NCI-H524 treated with DMSO at 0.1 percent for 48 hours (cell line): ENCODE data around the gene THY1.
"Not testable (repeated sequence)": the region's sequence is repeated elsewhere in the genome, so short reads cannot be mapped to it uniquely, and the experiment has no call there.

Experiments used
- DNase-seq: peaks from one replicate; lab custom pipeline; 2025; lab: John Stamatoyannopoulos, UW

THY1 gene

GRCh38 chr11:119445379-119445778 lies 22.4 kb upstream of the THY1 start:
- DNase-seq: no peak

- DNase-seq: no peak
Observed at GRCh38 chr11:119441898-119442243, 18.9 kb upstream of the THY1 start.

- no peak for DNase-seq
Observed at GRCh38 chr11:119438599-119438998, 15.6 kb upstream of the THY1 start.

GRCh38 chr11:119437521-119437920 lies 14.5 kb upstream of the THY1 start:
- not testable (repeated sequence) for DNase-seq

GRCh38 chr11:119436711-119437110 lies 13.7 kb upstream of the THY1 start:
- DNase-seq: no peak

- DNase-seq: no peak
Observed at GRCh38 chr11:119436093-119436492, 13.1 kb upstream of the THY1 start.

GRCh38 chr11:119434591-119435330 lies 11.8 kb upstream of the THY1 start:
- DNase-seq: no peak

GRCh38 chr11:119433358-119433725 lies 10.4 kb upstream of the THY1 start:
- DNase-seq: no peak

GRCh38 chr11:119432484-119433357 lies 9.7 kb upstream of the THY1 start:
- no peak for DNase-seq

- DNase-seq: no peak
Observed at GRCh38 chr11:119431523-119431922, 8.6 kb upstream of the THY1 start.

GRCh38 chr11:119427279-119427678 lies 4.3 kb upstream of the THY1 start:
- DNase-seq: no peak

GRCh38 chr11:119426142-119426541 lies 3.2 kb upstream of the THY1 start:
- DNase-seq: no peak

GRCh38 chr11:119424775-119425174 lies 1.8 kb upstream of the THY1 start:
- DNase-seq: no peak

GRCh38 chr11:119424276-119424675 lies 1.3 kb upstream of the THY1 start:
- no peak for DNase-seq

GRCh38 chr11:119423509-119424254 lies 710 bp upstream of the THY1 start:
- no peak for DNase-seq

- no peak for DNase-seq
Observed at GRCh38 chr11:119421941-119422808, 797 bp downstream of the THY1 start.

- DNase-seq: no peak
Observed at GRCh38 chr11:119421351-119421750, 1.6 kb downstream of the THY1 start.

- DNase-seq: no peak
Observed at GRCh38 chr11:119420631-119421030, 2.3 kb downstream of the THY1 start.

- DNase-seq: no peak
Observed at GRCh38 chr11:119419834-119420492, 3.0 kb downstream of the THY1 start.

GRCh38 chr11:119419246-119419645 lies 3.7 kb downstream of the THY1 start:
- DNase-seq: no peak

- no peak for DNase-seq
Observed at GRCh38 chr11:119418759-119419158, 4.2 kb downstream of the THY1 start.
